Neutrophil (primary cell): ENCODE data around the gene MEAF6.

Experiments used
- H3K27ac ChIP-seq: fragments of 200-600 bp; sonication (generic); 2 replicates; pipeline ENCODE4 v1.5.1; 2016; ENCODE audit warnings: mild to moderate bottlenecking, moderate library complexity
- H3K27me3 ChIP-seq: fragments of 200-600 bp; sonication (generic); 2 replicates; pipeline ENCODE4 v1.6.0; 2016; ENCODE audit warnings: mild to moderate bottlenecking
- H3K36me3 ChIP-seq: fragments of 200-600 bp; sonication (generic); 2 replicates; pipeline ENCODE4 v1.5.1; 2017
- H3K4me1 ChIP-seq, 2 experiments: fragments of 200-600 bp in 1 of 2; sonication (generic) in 1 of 2; 1 replicate in 1 of 2; 2 replicates in 1 of 2; pipeline versions ENCODE4 v1.5.1 to v1.6.1; 2013 to 2016; ENCODE audit warnings: low read depth in 1 of 2, low read length in 1 of 2, mild to moderate bottlenecking in 1 of 2, moderate library complexity in 1 of 2; ENCODE audit not compliant: control insufficient read depth in 1 of 2, insufficient read depth in 1 of 2
- H3K4me3 ChIP-seq, 2 experiments: fragments of 200-600 bp in 1 of 2; sonication (generic) in 1 of 2; 1 replicate in 1 of 2; 2 replicates in 1 of 2; pipeline ENCODE4 v1.5.1; 2013 to 2016; ENCODE audit warnings: low read depth in 1 of 2, low read length in 1 of 2, mild to moderate bottlenecking in 1 of 2, moderate library complexity in 1 of 2
- H3K9me3 ChIP-seq: fragments of 200-600 bp; sonication (generic); 2 replicates; pipeline ENCODE4 v1.5.1; 2016
- CTCF ChIP-seq: fragments of 200-600 bp; sonication (generic); IDR thresholded peaks from 2 replicates; pipeline ENCODE4 v1.5.1; 2016; ENCODE audit warnings: antibody characterized with exemption

MEAF6 gene

DNA sequence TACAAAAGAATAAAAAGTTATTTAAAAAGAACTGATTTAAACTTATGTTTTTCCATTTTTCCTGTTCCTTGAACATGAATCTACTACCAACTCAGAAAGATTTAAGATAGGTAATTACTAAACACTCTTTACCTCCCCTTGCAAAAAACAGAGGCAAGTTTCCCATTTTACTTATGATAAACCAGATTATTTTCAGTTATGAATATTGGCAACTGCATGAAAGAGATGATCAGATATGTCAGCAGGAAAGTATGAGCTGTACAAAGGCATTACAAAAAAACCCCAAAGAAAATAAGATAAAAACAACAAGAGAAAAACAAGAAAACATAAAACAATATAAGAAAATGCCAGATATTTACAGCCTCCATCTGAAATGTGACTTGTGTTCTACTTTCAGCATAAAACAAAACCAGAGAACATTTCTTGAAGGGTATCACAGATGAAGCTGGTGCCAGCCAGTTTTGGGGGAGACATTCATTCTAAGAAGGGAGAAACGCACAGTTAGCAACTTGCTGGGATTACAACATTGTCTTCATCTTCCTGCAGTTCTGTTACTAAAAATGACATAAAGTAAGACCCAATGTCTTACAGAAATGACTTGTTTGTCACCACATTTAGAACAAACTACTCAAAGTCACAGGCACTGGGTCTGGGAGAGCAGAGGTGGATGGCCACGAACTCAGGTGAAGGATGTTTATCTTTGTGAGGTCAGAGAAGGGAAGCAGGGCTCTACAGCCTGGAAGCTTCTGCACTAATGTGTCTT lies 21.0 kb downstream of the MEAF6 start:
- H3K4me3 ChIP-seq, result no peak overlapping the region
- no peak overlapping the region for H3K27ac ChIP-seq
- no peaks in the 10 kb centered on the region for H3K4me1 ChIP-seq
- no peak for TF ChIP-seq CTCF
- H3K27me3 ChIP-seq, result no peaks in the 10 kb centered on the region
- no peaks in the 10 kb centered on the region for H3K9me3 ChIP-seq
- peaks cover 56% of the 10 kb centered on the region for H3K36me3 ChIP-seq

DNA sequence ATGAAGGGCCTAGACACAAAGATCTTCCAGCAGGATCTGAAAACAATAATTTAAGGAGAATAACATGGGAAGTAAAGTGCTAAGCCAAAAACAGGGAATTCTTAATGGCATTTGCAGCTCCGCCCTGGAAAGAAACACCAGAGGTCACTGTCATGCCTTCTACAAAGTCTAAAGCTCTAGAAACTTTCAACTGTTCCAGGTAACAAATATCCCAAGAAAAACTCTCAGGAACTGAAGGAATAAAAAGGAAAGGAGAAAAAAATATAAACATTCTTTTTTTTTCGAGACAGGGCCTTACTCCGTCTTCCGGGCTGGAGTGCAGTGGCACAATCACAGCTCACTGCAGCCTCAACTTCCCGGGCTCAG lies 27.0 kb downstream of the MEAF6 start:
- Histone ChIP-seq H3K27me3 (no peaks in the 10 kb centered on the region), H3K4me1 (peaks cover 26% of the 10 kb centered on the region in 2 experiments), H3K4me3 (peak overlapping the region in 1 of 2 experiments; percentile 48), H3K9me3 (no peaks in the 10 kb centered on the region), H3K36me3 (peaks cover 45% of the 10 kb centered on the region), H3K27ac (peak overlapping the region; percentile 84)
- TF ChIP-seq CTCF, result no peak

DNA sequence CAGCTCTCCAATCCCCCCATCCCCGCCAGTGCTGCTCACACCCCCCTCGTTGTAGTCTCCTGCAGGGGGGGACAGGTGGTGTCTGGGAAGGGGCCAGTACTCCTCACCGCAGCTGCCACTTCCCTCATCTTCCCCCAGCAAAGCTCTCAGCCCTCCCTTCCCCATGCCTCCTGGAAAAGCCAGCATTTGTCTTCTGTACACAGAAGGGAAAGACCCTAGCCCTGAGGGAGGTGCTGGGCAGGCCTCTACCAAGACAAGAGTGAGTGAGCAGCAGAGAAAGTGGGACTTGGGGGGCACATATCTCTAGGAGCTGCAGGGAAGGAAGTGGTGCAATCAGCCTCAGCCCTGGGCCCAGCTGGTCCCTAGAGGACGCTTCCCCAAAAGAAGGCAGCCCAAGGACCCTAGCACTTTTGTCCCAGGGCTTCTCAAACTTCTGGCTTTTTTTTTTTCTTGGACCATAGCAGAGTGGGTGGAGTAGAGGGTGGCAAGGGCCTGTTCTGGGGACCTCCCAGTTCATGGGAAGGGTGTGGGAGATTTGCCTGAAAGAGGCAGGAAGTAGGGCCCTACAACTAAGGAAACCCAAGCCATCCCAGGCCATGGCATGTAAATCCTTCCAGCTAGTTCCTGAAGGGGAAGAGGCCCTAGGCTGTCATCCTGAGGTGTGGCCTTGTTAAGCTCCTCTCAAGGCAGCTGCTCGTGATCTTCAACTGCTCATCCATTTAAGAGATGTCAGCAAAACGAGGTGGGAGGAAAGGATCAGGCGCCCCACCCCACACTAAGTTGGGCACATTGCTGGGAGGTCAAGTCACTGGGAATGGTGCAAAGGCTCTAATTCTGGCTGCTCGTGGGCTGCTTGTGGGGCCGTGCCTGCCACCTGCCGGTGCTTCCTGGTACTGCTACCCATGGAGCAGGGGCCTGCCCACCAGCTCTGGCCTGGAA lies 27.6 kb downstream of the MEAF6 start:
- peak overlapping the region; percentile 84 for H3K27ac ChIP-seq
- peaks cover 48% of the 10 kb centered on the region for H3K36me3 ChIP-seq
- peaks cover 26% of the 10 kb centered on the region in 2 experiments for H3K4me1 ChIP-seq
- H3K9me3 ChIP-seq, result no peaks in the 10 kb centered on the region
- TF ChIP-seq CTCF, result peak; percentile 96
- H3K27me3 ChIP-seq, result no peaks in the 10 kb centered on the region
- peak overlapping the region; percentile 33 to 48 for H3K4me3 ChIP-seq

DNA sequence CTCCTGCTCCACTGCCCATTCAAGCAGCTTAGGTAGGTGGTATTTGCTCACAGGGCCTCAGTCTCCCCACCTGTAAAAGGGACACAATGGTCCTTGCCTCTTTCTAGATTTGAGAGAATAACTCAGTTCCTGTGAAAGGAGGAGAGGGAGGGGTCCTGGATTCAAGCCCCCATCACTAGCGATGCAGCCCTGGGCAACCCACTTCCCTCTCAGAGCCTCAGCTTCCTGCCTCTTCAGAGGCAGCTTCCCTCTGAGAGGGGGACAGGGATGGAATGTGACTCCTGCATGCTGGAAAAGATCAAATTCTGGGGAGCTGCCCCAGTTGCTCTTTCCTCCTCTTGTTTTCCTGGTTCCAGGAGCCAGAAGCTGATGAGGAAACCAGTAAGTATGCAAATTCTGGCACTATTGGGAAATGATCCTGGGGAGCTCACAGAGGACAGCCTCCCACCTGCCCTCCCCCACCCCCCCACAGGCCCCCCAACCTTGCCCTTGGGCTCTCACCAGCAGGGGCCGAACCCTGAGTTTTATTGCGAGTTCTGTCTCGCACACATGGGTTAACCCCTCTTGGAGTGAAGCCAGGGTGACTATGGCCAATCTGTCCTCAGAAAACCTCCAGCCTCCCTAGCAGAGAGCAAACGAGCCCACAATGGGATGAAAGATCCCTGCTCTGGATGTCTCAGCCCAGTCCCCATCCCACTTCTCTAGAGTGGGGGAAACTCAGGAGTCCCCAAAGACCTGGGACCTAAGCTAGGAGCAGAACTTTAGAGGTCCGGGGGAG lies 28.5 kb downstream of the MEAF6 start:
- H3K9me3 ChIP-seq, result no peaks in the 10 kb centered on the region
- peaks cover 50% of the 10 kb centered on the region for H3K36me3 ChIP-seq
- no peaks in the 10 kb centered on the region for H3K27me3 ChIP-seq
- peak overlapping the region; percentile 84 for H3K27ac ChIP-seq
- H3K4me1 ChIP-seq, result peaks cover 28 to 31% of the 10 kb centered on the region in 2 experiments
- H3K4me3 ChIP-seq, result peak overlapping the region; percentile 33 to 48
- no peak for TF ChIP-seq CTCF

DNA sequence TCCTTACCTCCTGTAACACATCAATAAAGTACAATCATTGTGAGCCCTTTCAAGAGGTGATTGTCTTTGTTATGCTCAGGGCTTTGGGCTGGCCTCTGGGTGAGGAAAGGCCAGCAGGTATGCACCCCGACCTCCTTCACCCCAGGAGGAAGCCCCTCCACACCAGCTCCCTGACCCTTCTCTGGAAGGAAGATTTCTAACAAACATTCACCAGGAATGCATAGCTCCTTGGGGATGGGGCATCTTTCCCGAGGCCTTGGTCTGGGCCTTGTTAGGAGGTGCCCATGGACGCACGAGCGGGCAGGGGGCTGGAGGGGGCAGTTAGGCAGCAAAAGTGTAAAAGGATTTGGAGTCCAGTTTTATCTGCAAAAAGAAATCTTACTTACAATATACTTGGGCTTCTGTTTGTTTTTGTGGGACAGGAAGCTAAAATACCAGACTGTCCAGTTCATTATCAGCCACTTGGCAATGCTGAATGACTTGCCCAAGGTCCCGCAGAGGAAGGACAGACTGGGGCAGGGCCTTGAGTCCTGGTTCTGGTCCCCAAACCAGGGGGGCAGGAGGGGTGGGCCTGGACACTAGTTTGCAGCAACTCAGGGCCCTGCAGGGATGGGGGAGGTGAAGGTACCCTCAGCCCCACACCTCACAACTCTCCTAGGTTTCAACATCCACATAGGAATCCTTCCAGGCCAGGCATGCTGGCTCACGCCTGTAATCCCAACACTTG lies 30.1 kb downstream of the MEAF6 start:
- H3K4me1 ChIP-seq, result peaks cover 44 to 47% of the 10 kb centered on the region in 2 experiments
- H3K9me3 ChIP-seq, result no peaks in the 10 kb centered on the region
- no peak for TF ChIP-seq CTCF
- H3K4me3 ChIP-seq, result no peak overlapping the region
- peaks cover 52% of the 10 kb centered on the region for H3K36me3 ChIP-seq
- no peaks in the 10 kb centered on the region for H3K27me3 ChIP-seq
- H3K27ac ChIP-seq, result peak overlapping the region; percentile 84
